Measurements from ENCODE around the gene FBXL19. TPM values are rescaled to one million over a fixed set of nuclear protein-coding genes. Genes with fewer than 3 reads are reported as not detected.

Gene FBXL19
- total and polyA plus RNA-seq, 2 of the 13 experiments (the other 11 are each of a cell fraction or from before 2014, with no cell fraction given) = 6.0 to 13.7 TPM

DNA sequence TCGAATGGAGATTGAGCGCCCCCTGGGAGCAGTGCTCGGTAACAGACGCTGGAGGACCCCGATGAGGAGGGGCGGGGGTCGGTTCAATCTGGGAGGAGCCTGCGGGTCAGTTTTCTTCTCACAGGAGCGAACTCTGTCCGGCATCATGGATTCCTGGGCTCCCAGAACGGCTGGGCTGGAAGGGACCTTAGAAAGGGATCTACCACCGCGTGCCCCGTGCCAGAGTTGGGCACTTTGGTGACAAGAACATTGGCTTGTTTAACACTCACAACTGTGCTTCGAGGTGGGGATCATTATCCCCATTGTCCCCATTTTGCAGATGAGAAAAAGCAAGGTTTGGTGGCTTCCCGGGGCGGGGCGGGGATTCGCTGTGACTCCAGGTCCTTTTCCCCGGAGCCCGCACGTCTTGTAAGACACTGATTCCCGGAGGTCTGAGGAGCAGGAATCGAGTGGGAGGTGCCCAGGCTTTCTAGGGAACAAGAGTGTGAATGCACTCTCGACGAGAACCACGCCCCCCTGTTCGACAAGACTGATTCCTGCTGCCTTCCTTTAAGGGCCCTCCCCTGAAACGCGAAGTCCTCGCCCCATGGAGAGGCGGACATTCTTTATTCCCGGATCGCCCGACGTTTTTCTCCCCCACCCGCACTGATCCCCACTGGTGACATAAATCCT is 1.5 kb upstream of the FBXL19 start (continued):
- no peak; the same call in 1 of the 2 replicates for TF ChIP-seq ZNF563 (CRISPR knock-in tag; IDR thresholded peaks at IDR 0.05)
- no peak for TF ChIP-seq GTF2F1 (IDR thresholded peaks at IDR 0.05; ENCODE audit: low read length)
- TF ChIP-seq RELA (CRISPR knock-in tag; IDR thresholded peaks at IDR 0.05) = no peak
- no peak for TF ChIP-seq CENPT (CRISPR knock-in tag; IDR thresholded peaks at IDR 0.05; ENCODE audit: low read depth)
- TF ChIP-seq RERE (CRISPR knock-in tag; IDR thresholded peaks at IDR 0.05; ENCODE audit: low read depth) = no peak
- no peak for TF ChIP-seq PHF21A (CRISPR knock-in tag; IDR thresholded peaks at IDR 0.05)
- 0 out of 2 replicates have a peak, but pooled peaks have one; percentile 58 for TF ChIP-seq ZSCAN22 (CRISPR knock-in tag; IDR thresholded peaks at IDR 0.05)
- no peak for TF ChIP-seq ZNF318 (CRISPR knock-in tag; IDR thresholded peaks at IDR 0.05)
- TF ChIP-seq PHF20 (CRISPR knock-in tag; IDR thresholded peaks at IDR 0.05) = no peak
- no peak for TF ChIP-seq ZNF136 (CRISPR knock-in tag; IDR thresholded peaks at IDR 0.05; ENCODE audit: low read depth)
- TF ChIP-seq, protein P1, sequence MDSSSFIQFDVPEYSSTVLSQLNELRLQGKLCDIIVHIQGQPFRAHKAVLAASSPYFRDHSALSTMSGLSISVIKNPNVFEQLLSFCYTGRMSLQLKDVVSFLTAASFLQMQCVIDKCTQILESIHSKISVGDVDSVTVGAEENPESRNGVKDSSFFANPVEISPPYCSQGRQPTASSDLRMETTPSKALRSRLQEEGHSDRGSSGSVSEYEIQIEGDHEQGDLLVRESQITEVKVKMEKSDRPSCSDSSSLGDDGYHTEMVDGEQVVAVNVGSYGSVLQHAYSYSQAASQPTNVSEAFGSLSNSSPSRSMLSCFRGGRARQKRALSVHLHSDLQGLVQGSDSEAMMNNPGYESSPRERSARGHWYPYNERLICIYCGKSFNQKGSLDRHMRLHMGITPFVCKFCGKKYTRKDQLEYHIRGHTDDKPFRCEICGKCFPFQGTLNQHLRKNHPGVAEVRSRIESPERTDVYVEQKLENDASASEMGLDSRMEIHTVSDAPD (CRISPR knock-in tag; IDR thresholded peaks at IDR 0.05) = no peak
- no peak for TF ChIP-seq KLF13 (CRISPR knock-in tag; IDR thresholded peaks at IDR 0.05)
- TF ChIP-seq CERS6 (CRISPR knock-in tag; IDR thresholded peaks at IDR 0.05) = no peak
- no peak; the same call in 1 of the 2 replicates for TF ChIP-seq CEBPG (CRISPR knock-in tag; IDR thresholded peaks at IDR 0.05)

Data from HepG2 (cell line).